ENCODE measurements around the gene ACVR2B. TPM values are rescaled to one million over a fixed set of nuclear protein-coding genes. Genes with fewer than 3 reads are reported as not detected.

The ACVR2B gene
- total RNA-seq, 1 donor from 2014 or later, result 8.2 TPM

DNA sequence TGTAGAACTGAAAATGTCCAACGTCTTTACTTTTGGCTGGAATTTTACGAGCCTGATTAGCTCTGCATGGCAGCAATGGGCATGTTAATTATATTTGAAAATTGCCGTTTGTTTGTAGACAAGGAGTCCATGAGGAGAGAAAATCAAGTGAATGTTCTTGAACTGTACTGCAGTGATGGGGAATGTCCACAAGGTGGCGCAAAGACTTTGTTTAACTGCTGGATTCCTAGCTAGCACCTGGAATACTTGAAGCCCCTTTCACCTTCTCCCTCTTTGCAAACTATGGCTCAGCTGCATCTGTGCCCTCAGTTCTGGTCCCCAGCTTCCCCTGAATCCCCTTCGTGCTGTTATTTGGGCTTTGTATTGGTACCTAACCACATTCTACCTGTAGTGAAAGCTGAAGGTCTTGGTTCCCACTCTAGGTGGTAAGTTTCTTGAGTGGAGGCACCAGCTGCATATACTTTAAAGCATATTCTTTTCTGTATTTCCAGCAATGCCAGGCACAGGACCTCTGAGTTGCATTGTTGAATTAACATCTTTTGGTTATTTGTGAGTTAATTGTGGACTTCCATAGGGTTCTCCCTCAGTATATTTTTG, 67.8 kb downstream of the ACVR2B start:
- H3K4me3 ChIP-seq, result no peak overlapping the region
- no peak overlapping the region for H3K27ac ChIP-seq
- intact Hi-C loops (cut with DNase I), result loop anchor here (10.0 kb wide), 1 partner anchor 133 kb away; no protein-coding TSS in a partner anchor
- H3K36me3 ChIP-seq, result peaks cover 35% of the 10 kb centered on the region
- TF ChIP-seq CTCF (IDR thresholded peaks at IDR 0.05), result peak; percentile 94
- DNase-seq, result no peak
- no peaks in the 10 kb centered on the region for H3K27me3 ChIP-seq (ENCODE audit: low read depth)
- H3K9me3 ChIP-seq, result no peaks in the 10 kb centered on the region
- H3K4me1 ChIP-seq, result no peaks in the 10 kb centered on the region
- ATAC-seq, result peak; percentile 68 to 72

DNA sequence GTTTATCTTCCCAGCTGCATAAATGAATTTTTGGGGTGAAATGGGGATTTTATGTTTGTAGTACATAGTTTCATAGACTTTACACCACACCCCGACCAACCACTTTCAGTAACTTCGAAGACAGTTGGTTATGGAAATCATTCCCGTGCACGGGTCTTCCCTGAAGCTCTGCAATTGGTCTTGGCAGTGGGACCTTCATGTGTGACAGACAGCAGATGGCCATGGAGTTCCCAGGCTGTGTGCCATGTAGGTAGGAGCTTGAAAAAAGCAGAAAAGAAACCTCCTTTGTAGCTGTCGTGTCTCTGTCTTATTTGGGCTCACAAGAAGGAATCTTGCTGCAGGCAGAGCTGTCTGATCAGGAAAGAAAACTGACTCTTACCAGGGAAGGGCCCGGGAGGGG, 68.3 kb downstream of the ACVR2B start:
- H3K4me3 ChIP-seq, result no peak overlapping the region
- intact Hi-C loops (cut with DNase I), result loop anchor here (10.0 kb wide), 1 partner anchor 133 kb away; no protein-coding TSS in a partner anchor
- peaks cover 40% of the 10 kb centered on the region for H3K36me3 ChIP-seq
- no peak for TF ChIP-seq CTCF (IDR thresholded peaks at IDR 0.05)
- no peak overlapping the region for H3K27ac ChIP-seq
- DNase-seq (no peak), ATAC-seq (no peak)
- no peaks in the 10 kb centered on the region for H3K27me3 ChIP-seq (ENCODE audit: low read depth)
- no peaks in the 10 kb centered on the region for H3K4me1 ChIP-seq
- H3K9me3 ChIP-seq, result no peaks in the 10 kb centered on the region

- ATAC-seq (no peak), DNase-seq (no peak)
- H3K4me3 ChIP-seq, result no peak overlapping the region
- no peaks in the 10 kb centered on the region for H3K27me3 ChIP-seq (ENCODE audit: low read depth)
- no peak overlapping the region for H3K27ac ChIP-seq
- H3K36me3 ChIP-seq, result peaks cover 45% of the 10 kb centered on the region
- intact Hi-C loops (cut with DNase I), result loop anchor here (10.0 kb wide), 1 partner anchor 131 kb away; no protein-coding TSS in a partner anchor
- no peak for TF ChIP-seq CTCF (IDR thresholded peaks at IDR 0.05)
- no peaks in the 10 kb centered on the region for H3K9me3 ChIP-seq
- no peaks in the 10 kb centered on the region for H3K4me1 ChIP-seq
Observed at GRCh38 chr3:38524141-38524739, 70.5 kb downstream of the ACVR2B start.

- Histone ChIP-seq H3K27ac (no peak overlapping the region), H3K27me3 (ENCODE audit: low read depth) (no peaks in the 10 kb centered on the region), H3K36me3 (peaks cover 45% of the 10 kb centered on the region), H3K9me3 (no peaks in the 10 kb centered on the region), H3K4me1 (no peaks in the 10 kb centered on the region), H3K4me3 (no peak overlapping the region)
- intact Hi-C loops (cut with DNase I), result loop anchor here (10.0 kb wide), 1 partner anchor 128 kb away; no protein-coding TSS in a partner anchor
- ATAC-seq (no peak), DNase-seq (no peak)
- TF ChIP-seq CTCF (IDR thresholded peaks at IDR 0.05), result no peak
Observed at GRCh38 chr3:38526792-38527191, 73.1 kb downstream of the ACVR2B start.

- H3K27me3 ChIP-seq (ENCODE audit: low read depth), result no peaks in the 10 kb centered on the region
- no peak overlapping the region for H3K4me3 ChIP-seq
- DNase-seq (no peak), ATAC-seq (peak in 1 of 2 donors; percentile 18)
- H3K36me3 ChIP-seq, result peaks cover 40% of the 10 kb centered on the region
- no peak for TF ChIP-seq CTCF (IDR thresholded peaks at IDR 0.05)
- no peak overlapping the region for H3K27ac ChIP-seq
- no peaks in the 10 kb centered on the region for H3K4me1 ChIP-seq
- intact Hi-C loops (cut with DNase I), result loop anchor here (10.0 kb wide), 1 partner anchor 126 kb away; no protein-coding TSS in a partner anchor
- no peaks in the 10 kb centered on the region for H3K9me3 ChIP-seq
Observed at GRCh38 chr3:38528457-38528856, 74.8 kb downstream of the ACVR2B start.
